Measurements from ENCODE around the gene ZNF557. TPM values are rescaled to one million over a fixed set of nuclear protein-coding genes. Genes with fewer than 3 reads are reported as not detected.
"Not testable (repeated sequence)": the region's sequence is repeated elsewhere in the genome, so short reads cannot be mapped to it uniquely, and the experiment has no call there.

The ZNF557 gene
- total and polyA plus RNA-seq, 7 experiments from 2014 or later, result 5.4 to 36.2 (median 15.8) TPM

GRCh38 chr19:7049021-7049420, 20.5 kb upstream of the ZNF557 start, which contains the start of gene MBD3L2:
Gene MBD3L2 (plus strand): TSS chr19:7049321. CDS start chr19:7049374, 53 bp downstream.
- DNase-seq; H3K36me3 ChIP-seq (ENCODE audit: control insufficient read depth in 2 of 3, insufficient read depth in 3 of 3, low read length in 3 of 3); H3K27me3 Mint-ChIP-seq; H3K9me3 Mint-ChIP-seq; H3K36me3 Mint-ChIP-seq; H3K4me1 Mint-ChIP-seq; ATAC-seq; H3K4me1 ChIP-seq (ENCODE audit: control insufficient read depth in 2 of 2, insufficient read depth in 2 of 2, low read length in 2 of 2); intact Hi-C loops (cut with micrococcal nuclease); H3K27ac Mint-ChIP-seq; CTCF ChIA-PET; H3K27ac ChIP-seq (ENCODE audit: low read depth, low read length); H3K4me3 ChIP-seq (ENCODE audit: low read length); POLR2A ChIA-PET; H3K27me3 ChIP-seq (ENCODE audit: control insufficient read depth in 2 of 2, insufficient read depth in 2 of 2, low read length in 2 of 2); H3K4me3 Mint-ChIP-seq; H3K9me3 ChIP-seq (ENCODE audit: control insufficient read depth in 2 of 3, low read length in 3 of 3): not testable (repeated sequence)

GRCh38 chr19:7051421-7051820, 18.1 kb upstream of the ZNF557 start:
- H3K36me3 Mint-ChIP-seq; H3K27ac ChIP-seq (ENCODE audit: low read depth, low read length); H3K9me3 Mint-ChIP-seq; H3K27me3 ChIP-seq (ENCODE audit: control insufficient read depth in 2 of 2, insufficient read depth in 2 of 2, low read length in 2 of 2); H3K27me3 Mint-ChIP-seq; POLR2A ChIA-PET; CTCF ChIA-PET; H3K4me1 ChIP-seq (ENCODE audit: control insufficient read depth in 2 of 2, insufficient read depth in 2 of 2, low read length in 2 of 2); intact Hi-C loops (cut with micrococcal nuclease); ATAC-seq; DNase-seq; H3K27ac Mint-ChIP-seq; H3K4me3 Mint-ChIP-seq; H3K4me1 Mint-ChIP-seq; H3K4me3 ChIP-seq (ENCODE audit: low read length); H3K9me3 ChIP-seq (ENCODE audit: control insufficient read depth in 2 of 3, low read length in 3 of 3); H3K36me3 ChIP-seq (ENCODE audit: control insufficient read depth in 2 of 3, insufficient read depth in 3 of 3, low read length in 3 of 3): not testable (repeated sequence)

- intact Hi-C loops (cut with micrococcal nuclease); H3K36me3 Mint-ChIP-seq; H3K36me3 ChIP-seq (ENCODE audit: control insufficient read depth in 2 of 3, insufficient read depth in 3 of 3, low read length in 3 of 3); H3K27ac ChIP-seq (ENCODE audit: low read depth, low read length); H3K9me3 Mint-ChIP-seq; POLR2A ChIA-PET; H3K4me3 ChIP-seq (ENCODE audit: low read length); H3K4me1 Mint-ChIP-seq; H3K27ac Mint-ChIP-seq; H3K9me3 ChIP-seq (ENCODE audit: control insufficient read depth in 2 of 3, low read length in 3 of 3); H3K27me3 ChIP-seq (ENCODE audit: control insufficient read depth in 2 of 2, insufficient read depth in 2 of 2, low read length in 2 of 2); ATAC-seq; H3K27me3 Mint-ChIP-seq; H3K4me1 ChIP-seq (ENCODE audit: control insufficient read depth in 2 of 2, insufficient read depth in 2 of 2, low read length in 2 of 2); CTCF ChIA-PET; H3K4me3 Mint-ChIP-seq: not testable (repeated sequence)
- peak in 1 of 9 donors; percentile 10 for DNase-seq
Observed at GRCh38 chr19:7052896-7053295, 16.6 kb upstream of the ZNF557 start.

GRCh38 chr19:7054635-7055368, 14.7 kb upstream of the ZNF557 start:
- H3K9me3 ChIP-seq (ENCODE audit: control insufficient read depth in 2 of 3, low read length in 3 of 3); H3K27me3 ChIP-seq (ENCODE audit: control insufficient read depth in 2 of 2, insufficient read depth in 2 of 2, low read length in 2 of 2); H3K36me3 Mint-ChIP-seq; DNase-seq; H3K4me1 ChIP-seq (ENCODE audit: control insufficient read depth in 2 of 2, insufficient read depth in 2 of 2, low read length in 2 of 2); H3K9me3 Mint-ChIP-seq; H3K4me1 Mint-ChIP-seq; intact Hi-C loops (cut with micrococcal nuclease); POLR2A ChIA-PET; H3K27ac Mint-ChIP-seq; H3K36me3 ChIP-seq (ENCODE audit: control insufficient read depth in 2 of 3, insufficient read depth in 3 of 3, low read length in 3 of 3); H3K4me3 Mint-ChIP-seq; CTCF ChIA-PET; H3K27ac ChIP-seq (ENCODE audit: low read depth, low read length); H3K4me3 ChIP-seq (ENCODE audit: low read length); ATAC-seq; H3K27me3 Mint-ChIP-seq: not testable (repeated sequence)

GRCh38 chr19:7055679-7056078, 13.8 kb upstream of the ZNF557 start:
- POLR2A ChIA-PET; CTCF ChIA-PET; H3K4me3 ChIP-seq (ENCODE audit: low read length); intact Hi-C loops (cut with micrococcal nuclease); H3K36me3 ChIP-seq (ENCODE audit: control insufficient read depth in 2 of 3, insufficient read depth in 3 of 3, low read length in 3 of 3); H3K27me3 ChIP-seq (ENCODE audit: control insufficient read depth in 2 of 2, insufficient read depth in 2 of 2, low read length in 2 of 2); H3K27ac Mint-ChIP-seq; H3K4me1 Mint-ChIP-seq; DNase-seq; H3K4me3 Mint-ChIP-seq; ATAC-seq; H3K9me3 ChIP-seq (ENCODE audit: control insufficient read depth in 2 of 3, low read length in 3 of 3); H3K27ac ChIP-seq (ENCODE audit: low read depth, low read length); H3K9me3 Mint-ChIP-seq; H3K36me3 Mint-ChIP-seq; H3K4me1 ChIP-seq (ENCODE audit: control insufficient read depth in 2 of 2, insufficient read depth in 2 of 2, low read length in 2 of 2); H3K27me3 Mint-ChIP-seq: not testable (repeated sequence)

- H3K27ac ChIP-seq (ENCODE audit: low read depth, low read length); intact Hi-C loops (cut with micrococcal nuclease); H3K4me1 ChIP-seq (ENCODE audit: control insufficient read depth in 2 of 2, insufficient read depth in 2 of 2, low read length in 2 of 2); H3K4me3 ChIP-seq (ENCODE audit: low read length); H3K27ac Mint-ChIP-seq; H3K4me1 Mint-ChIP-seq; H3K4me3 Mint-ChIP-seq; H3K36me3 ChIP-seq (ENCODE audit: control insufficient read depth in 2 of 3, insufficient read depth in 3 of 3, low read length in 3 of 3); H3K36me3 Mint-ChIP-seq; CTCF ChIA-PET; H3K9me3 ChIP-seq (ENCODE audit: control insufficient read depth in 2 of 3, low read length in 3 of 3); H3K27me3 ChIP-seq (ENCODE audit: control insufficient read depth in 2 of 2, insufficient read depth in 2 of 2, low read length in 2 of 2); H3K27me3 Mint-ChIP-seq; DNase-seq; H3K9me3 Mint-ChIP-seq; ATAC-seq; POLR2A ChIA-PET: not testable (repeated sequence)
Observed at GRCh38 chr19:7056371-7056770, 13.1 kb upstream of the ZNF557 start.

- ATAC-seq; H3K27ac ChIP-seq (ENCODE audit: low read depth, low read length); H3K27me3 Mint-ChIP-seq; H3K9me3 Mint-ChIP-seq; H3K27ac Mint-ChIP-seq; H3K4me3 Mint-ChIP-seq; H3K36me3 ChIP-seq (ENCODE audit: control insufficient read depth in 2 of 3, insufficient read depth in 3 of 3, low read length in 3 of 3); H3K9me3 ChIP-seq (ENCODE audit: control insufficient read depth in 2 of 3, low read length in 3 of 3); H3K4me1 ChIP-seq (ENCODE audit: control insufficient read depth in 2 of 2, insufficient read depth in 2 of 2, low read length in 2 of 2); DNase-seq; H3K36me3 Mint-ChIP-seq; POLR2A ChIA-PET; H3K27me3 ChIP-seq (ENCODE audit: control insufficient read depth in 2 of 2, insufficient read depth in 2 of 2, low read length in 2 of 2); H3K4me1 Mint-ChIP-seq; intact Hi-C loops (cut with micrococcal nuclease); H3K4me3 ChIP-seq (ENCODE audit: low read length); CTCF ChIA-PET: not testable (repeated sequence)
Observed at GRCh38 chr19:7058576-7058975, 10.9 kb upstream of the ZNF557 start, which contains the start of gene MBD3L3. Gene MBD3L3 (minus strand): TSS chr19:7058676. CDS start chr19:7058605, 71 bp downstream.
